HepG2 (cell line): ENCODE data around the gene LRRC25. TPM values are rescaled to one million over a fixed set of nuclear protein-coding genes. Genes with fewer than 3 reads are reported as not detected.

Experiments used
- ATAC-seq: fragments of 200-7000 bp; cut with Tn5 transposase; 3 replicates; pipeline ENCODE4 v1.9.1; 2020; ENCODE audit warnings: mild to moderate bottlenecking, moderate library complexity
- BruUV-seq: library from RNA; stranded (reverse); fragments of 400-500 nt; replicated peaks from 2 replicates; lab custom pipeline; 2021; lab: Mats Ljungman, UMichigan
- CTCF ChIA-PET: fragments of 300-600 bp; formaldehyde crosslinking; extraction: SDS; loops from one replicate; lab custom pipeline; 2021; ENCODE audit warnings: low total read pairs, inconsistent platforms, low intra/inter-chr PET ratio; lab: Yijun Ruan, JAX
- POLR2A ChIA-PET: fragments of 350-600 bp; sonication (Branson Sonifier 250); formaldehyde crosslinking; loops from one replicate; lab custom pipeline; 2020; ENCODE audit warnings: antibody characterized with exemption, inconsistent platforms; lab: Yijun Ruan, JAX
- DNase-seq: peaks from one replicate; pipeline ENCODE4 v3.0.0-alpha.2; 2015; ENCODE audit warnings: low spot score
- FAIRE-seq: peaks from 3 replicates; lab custom pipeline; 2011; peaks lifted over from hg19 to GRCh38; lab: Jason Lieb, UNC
- H2AFZ ChIP-seq: one replicate; pipeline ENCODE4 v1.6.1; 2011; ENCODE audit warnings: low read length, inconsistent platforms
- H3K27ac ChIP-seq: fragments of 300-600 bp; 3 replicates; pipeline ENCODE4 v1.8.0; 2011; ENCODE audit warnings: mixed run types, mild to moderate bottlenecking, mixed read lengths, low read length, inconsistent platforms; ENCODE audit not compliant: insufficient read depth; ENCODE audit errors: extremely low read length
- H3K27me3 ChIP-seq, 2 experiments: fragments of 200-600 bp in 1 of 2; 2 replicates in 1 of 2; 3 replicates in 1 of 2; pipeline versions ENCODE4 v1.6.0 to v1.8.0; 2011; ENCODE audit warnings: low read length in 2 of 2, mild to moderate bottlenecking in 2 of 2, moderate library complexity in 2 of 2, inconsistent platforms in 1 of 2; ENCODE audit not compliant: insufficient read depth in 2 of 2, control insufficient read depth in 1 of 2
- H3K36me3 ChIP-seq, 2 experiments: fragments of 200-600 bp in 1 of 2; replicated peaks in 1 of 2; 2 replicates in 1 of 2; 3 replicates in 1 of 2; pipeline versions ENCODE4 v1.5.1 to v1.8.0; 2011; ENCODE audit warnings: low read length in 2 of 2, inconsistent platforms in 1 of 2; ENCODE audit not compliant: insufficient read depth in 2 of 2, control insufficient read depth in 1 of 2
- H3K4me1 ChIP-seq: 2 replicates; pipeline ENCODE4 v1.5.1; 2012; ENCODE audit warnings: low read length, inconsistent platforms; ENCODE audit not compliant: insufficient read depth
- H3K4me2 ChIP-seq: 2 replicates; pipeline ENCODE4 v1.6.0; 2011; ENCODE audit warnings: low read depth, low read length, inconsistent platforms
- H3K4me3 ChIP-seq, 3 experiments: fragments of 200-600 bp in 1 of 3; sonication (generic), shearing (Covaris generic) in 1 of 3; replicated peaks in 1 of 3; 2 replicates each; pipeline ENCODE4 v1.5.1; 2011 to 2016; ENCODE audit warnings: low read length in 3 of 3, inconsistent platforms in 2 of 3, low read depth in 2 of 3, mild to moderate bottlenecking in 2 of 3, control low read depth in 1 of 3, mixed read lengths in 1 of 3; ENCODE audit not compliant: insufficient read depth in 1 of 3
- H3K79me2 ChIP-seq: one replicate; pipeline ENCODE4 v1.6.1; 2011; ENCODE audit warnings: low read length, inconsistent platforms; ENCODE audit not compliant: insufficient read depth
- H3K9ac ChIP-seq: 2 replicates; pipeline ENCODE4 v1.6.0; 2011; ENCODE audit warnings: mild to moderate bottlenecking, low read depth, low read length, inconsistent platforms; ENCODE audit not compliant: insufficient read depth
- H3K9me3 ChIP-seq: 2 replicates; pipeline ENCODE4 v1.5.1; 2012; ENCODE audit warnings: mild to moderate bottlenecking, low read length
- H4K20me1 ChIP-seq: 2 replicates; pipeline ENCODE4 v1.6.0; 2011; ENCODE audit warnings: inconsistent platforms, mild to moderate bottlenecking, low read length, moderate library complexity; ENCODE audit not compliant: insufficient read depth
- DNMT3B ChIP-seq: conservative IDR thresholded peaks from 2 replicates; pipeline ENCODE4 v1.6.1; 2016; ENCODE audit warnings: missing biosample characterization, control low read depth
- ERF ChIP-seq: IDR thresholded peaks from 2 replicates; pipeline ENCODE4 v1.6.1; 2018; ENCODE audit warnings: missing biosample characterization, missing genetic modification reagents
- ETV5 ChIP-seq: IDR thresholded peaks from 2 replicates; pipeline ENCODE4 v1.6.1; 2018; ENCODE audit warnings: missing biosample characterization, missing genetic modification reagents, inconsistent platforms, borderline replicate concordance
- FOXO1 ChIP-seq: sonication (generic); formaldehyde crosslinking; IDR thresholded peaks from 2 replicates; pipeline ENCODE4 v1.4.0; 2020; ENCODE audit warnings: missing genetic modification reagents
- JDP2 ChIP-seq: sonication (generic); formaldehyde crosslinking; IDR thresholded peaks from 2 replicates; pipeline ENCODE4 v1.8.1; 2022; ENCODE audit warnings: missing genetic modification reagents, borderline replicate concordance
- KDM1A ChIP-seq: IDR thresholded peaks from 2 replicates; pipeline ENCODE4 v1.6.1; 2016; ENCODE audit warnings: missing compliant biosample characterization
- NR3C1 ChIP-seq: sonication (generic); formaldehyde crosslinking; IDR thresholded peaks from 2 replicates; pipeline ENCODE4 v1.4.0; 2020; ENCODE audit warnings: missing genetic modification reagents
- POLR2AphosphoS2 ChIP-seq: IDR thresholded peaks from 2 replicates; pipeline ENCODE4 v1.6.1; 2011; ENCODE audit warnings: low read depth, low read length, improper control_type of control experiment
- RBFOX2 ChIP-seq: fragments of 200-400 bp; formaldehyde crosslinking; IDR thresholded peaks from 2 replicates; pipeline ENCODE4 v1.6.1; 2017; ENCODE audit warnings: low read depth, mild to moderate bottlenecking, low read length
- SATB2 ChIP-seq: sonication (generic); formaldehyde crosslinking; IDR thresholded peaks from 2 replicates; pipeline ENCODE4 v1.5.0; 2020; ENCODE audit warnings: missing genetic modification reagents
- TAF15 ChIP-seq: fragments of 200-400 bp; formaldehyde crosslinking; IDR thresholded peaks from one replicate; pipeline ENCODE4 v1.6.1; 2018; ENCODE audit warnings: mild to moderate bottlenecking, low read depth, low read length; ENCODE audit not compliant: poor library complexity, severe bottlenecking
- TCF7L2 ChIP-seq: IDR thresholded peaks from 2 replicates; pipeline ENCODE4 v1.6.1; 2011; ENCODE audit warnings: mild to moderate bottlenecking, low read depth, low read length, moderate library complexity
- ZC3H13 ChIP-seq: sonication (generic); formaldehyde crosslinking; IDR thresholded peaks from 2 replicates; pipeline ENCODE4 v1.8.1; 2023; ENCODE audit warnings: mild to moderate bottlenecking, missing genetic modification reagents, moderate library complexity
- ZFP90 ChIP-seq: sonication (generic); formaldehyde crosslinking; IDR thresholded peaks from 2 replicates; pipeline ENCODE4 v1.8.0; 2022; ENCODE audit warnings: missing genetic modification reagents, mild to moderate bottlenecking, inconsistent platforms, borderline replicate concordance
- ZNF121 ChIP-seq: sonication (generic); formaldehyde crosslinking; IDR thresholded peaks from 2 replicates; pipeline ENCODE4 v1.5.0; 2020; ENCODE audit warnings: mild to moderate bottlenecking, missing genetic modification reagents
- ZNF326 ChIP-seq: sonication (generic); formaldehyde crosslinking; IDR thresholded peaks from 2 replicates; pipeline ENCODE4 v1.4.0; 2020; ENCODE audit warnings: missing genetic modification reagents, borderline replicate concordance
- ZNF350 ChIP-seq: sonication (generic); formaldehyde crosslinking; IDR thresholded peaks from 2 replicates; pipeline ENCODE4 v1.4.0; 2020; ENCODE audit warnings: mild to moderate bottlenecking, low read depth, missing genetic modification reagents, borderline replicate concordance
- ZNF773 ChIP-seq: sonication (generic); formaldehyde crosslinking; IDR thresholded peaks from 2 replicates; pipeline ENCODE4 v1.4.0; 2020; ENCODE audit warnings: missing genetic modification reagents, borderline replicate concordance
- ZNF816 ChIP-seq: sonication (generic); formaldehyde crosslinking; IDR thresholded peaks from 2 replicates; pipeline ENCODE4 v1.8.0; 2022; ENCODE audit warnings: missing genetic modification reagents, mild to moderate bottlenecking, borderline replicate concordance
- WGBS: methylation state at CpG from one replicate; pipeline ENCODE4 v1.1.6; 2017; ENCODE audit warnings: low lambda C conversion rate; 5-methylcytosine and 5-hydroxymethylcytosine counted together
- in situ Hi-C: cut with HindIII; loops from 2 replicates; pipeline ENCODE4 v1.10.0; 2017; ENCODE audit warnings: low pct_unique_long_range_greater_than_20kb; ENCODE audit not compliant: extremely low pct_ligation_motif_present
- intact Hi-C: fragments of 100-400 bp; cut with micrococcal nuclease; formaldehyde crosslinking; loops from one replicate; pipeline ENCODE4 v1.10.0; 2022; ENCODE audit not compliant: unreplicated experiment
- polyA plus RNA-seq, 8 experiments: library from polyadenylated mRNA; depleted of rRNA in 3 of 8; stranded (reverse) in 7 of 8; unstranded in 1 of 8; fragments of >200 nt; fragmentation: Illumina TruSeq in 4 of 8; extraction: Trizol in 4 of 8; gene quantifications; 2 replicates each; pipeline versions ENCODE4 v1.2.1 to v1.2.3, GENCODE V29; 2011 to 2016; ENCODE audit warnings: low read depth in 4 of 8, missing spikeins in 1 of 8, mixed read lengths in 1 of 8; ENCODE audit not compliant: insufficient read depth in 1 of 8
- total RNA-seq, 5 experiments: library from RNA; depleted of rRNA; stranded (reverse); fragments of >200 nt; fragmentation: Illumina TruSeq; extraction: Trizol; gene quantifications; 2 replicates each; pipeline ENCODE4 v1.2.3, GENCODE V29; 2016; ENCODE audit warnings: low read depth in 1 of 5
- TF ChIP-seq, protein P1 (sequence below): IDR thresholded peaks from 2 replicates; pipeline ENCODE4 v1.6.1; 2012; ENCODE audit warnings: low read length, improper control_type of control experiment

LRRC25 gene
- total and polyA plus RNA-seq, 2 of the 13 experiments (the other 11 are each of a cell fraction or from before 2014, with no cell fraction given), result 0.13 to 0.53 TPM

DNA sequence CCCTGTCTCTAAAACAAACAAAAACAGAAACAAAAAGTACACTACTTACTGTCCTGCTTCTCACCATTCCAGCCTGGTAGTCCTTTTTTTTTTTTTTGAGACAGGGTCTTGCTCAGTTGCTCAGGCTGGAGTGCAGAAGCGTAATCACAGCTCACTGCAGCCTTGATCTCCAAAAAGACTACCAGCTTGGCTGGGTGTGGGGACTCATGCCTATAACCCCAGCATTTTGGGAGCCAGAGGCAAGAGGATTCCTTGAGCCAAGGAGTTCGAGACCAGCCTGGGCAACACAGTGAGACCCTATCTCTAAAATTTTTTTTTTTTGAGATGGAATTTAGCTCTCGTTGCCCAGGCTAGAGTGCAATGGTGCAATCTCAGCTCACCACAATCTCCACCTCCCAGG, 16.6 kb downstream of the LRRC25 start:
- POLR2A ChIA-PET, result interaction anchor here (0.6 to 14.3 kb wide), 18 partner anchors 9 to 207 kb away, joined by 3 to 514 read pairs (median 4); partner anchors contain the start of genes IQCN and JUND
- WGBS, result 64% methylated on average over 3 of the region's 3 CpGs
- FAIRE-seq (no peak), ATAC-seq (no peak), DNase-seq (no peak)
- Histone ChIP-seq H3K27me3 (no peaks in the 10 kb centered on the region; a peak in 1 of 5 replicates), H3K4me3 (peak overlapping the region in 1 of 3 experiments; percentile 10; a peak in 1 of 6 replicates), H3K4me1 (peaks cover 96% of the 10 kb centered on the region), H3K9ac (peak overlapping the region; percentile 27; the same call in 1 of the 2 replicates), H4K20me1 (no peaks in the 10 kb centered on the region), H3K27ac (peak overlapping the region; percentile 80), H3K4me2 (peak overlapping the region; percentile 54), H3K79me2 (peaks cover 39% of the 10 kb centered on the region), H3K9me3 (no peaks in the 10 kb centered on the region), H2AFZ (no peak overlapping the region), H3K36me3 (no peaks in the 10 kb centered on the region)
- in situ Hi-C loops (no loop called here), intact Hi-C loops (no loop called here)
- TF ChIP-seq POLR2AphosphoS2 (no peak), TCF7L2 (no peak), ZFP90 (CRISPR knock-in tag) (no peak), ZNF326 (CRISPR knock-in tag) (no peak), ERF (CRISPR knock-in tag) (no peak), NR3C1 (CRISPR knock-in tag) (no peak), ETV5 (CRISPR knock-in tag) (no peak), DNMT3B (CRISPR knock-in tag) (no peak), FOXO1 (CRISPR knock-in tag) (no peak), JDP2 (CRISPR knock-in tag) (no peak), ZNF773 (CRISPR knock-in tag) (0 out of 2 replicates have a peak, but pooled peaks have one; percentile 7), RBFOX2 (0 out of 2 replicates have a peak, but pooled peaks have one; percentile 39), SATB2 (no peak), ZNF121 (CRISPR knock-in tag) (peak; percentile 63; the same call in 1 of the 2 replicates), TAF15 (no peak), ZNF350 (CRISPR knock-in tag) (no peak), ZNF816 (CRISPR knock-in tag) (no peak), ZC3H13 (0 out of 2 replicates have a peak, but pooled peaks have one; percentile 7), KDM1A (CRISPR knock-in tag) (0 out of 2 replicates have a peak, but pooled peaks have one; percentile 10)
- TF ChIP-seq, protein P1, sequence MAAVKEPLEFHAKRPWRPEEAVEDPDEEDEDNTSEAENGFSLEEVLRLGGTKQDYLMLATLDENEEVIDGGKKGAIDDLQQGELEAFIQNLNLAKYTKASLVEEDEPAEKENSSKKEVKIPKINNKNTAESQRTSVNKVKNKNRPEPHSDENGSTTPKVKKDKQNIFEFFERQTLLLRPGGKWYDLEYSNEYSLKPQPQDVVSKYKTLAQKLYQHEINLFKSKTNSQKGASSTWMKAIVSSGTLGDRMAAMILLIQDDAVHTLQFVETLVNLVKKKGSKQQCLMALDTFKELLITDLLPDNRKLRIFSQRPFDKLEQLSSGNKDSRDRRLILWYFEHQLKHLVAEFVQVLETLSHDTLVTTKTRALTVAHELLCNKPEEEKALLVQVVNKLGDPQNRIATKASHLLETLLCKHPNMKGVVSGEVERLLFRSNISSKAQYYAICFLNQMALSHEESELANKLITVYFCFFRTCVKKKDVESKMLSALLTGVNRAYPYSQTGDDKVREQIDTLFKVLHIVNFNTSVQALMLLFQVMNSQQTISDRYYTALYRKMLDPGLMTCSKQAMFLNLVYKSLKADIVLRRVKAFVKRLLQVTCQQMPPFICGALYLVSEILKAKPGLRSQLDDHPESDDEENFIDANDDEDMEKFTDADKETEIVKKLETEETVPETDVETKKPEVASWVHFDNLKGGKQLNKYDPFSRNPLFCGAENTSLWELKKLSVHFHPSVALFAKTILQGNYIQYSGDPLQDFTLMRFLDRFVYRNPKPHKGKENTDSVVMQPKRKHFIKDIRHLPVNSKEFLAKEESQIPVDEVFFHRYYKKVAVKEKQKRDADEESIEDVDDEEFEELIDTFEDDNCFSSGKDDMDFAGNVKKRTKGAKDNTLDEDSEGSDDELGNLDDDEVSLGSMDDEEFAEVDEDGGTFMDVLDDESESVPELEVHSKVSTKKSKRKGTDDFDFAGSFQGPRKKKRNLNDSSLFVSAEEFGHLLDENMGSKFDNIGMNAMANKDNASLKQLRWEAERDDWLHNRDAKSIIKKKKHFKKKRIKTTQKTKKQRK, result no peak
- no TSS peak for BruUV-seq
- CTCF ChIA-PET, result no interaction called here
